ENCODE data around the gene FKBP1A.

DNA sequence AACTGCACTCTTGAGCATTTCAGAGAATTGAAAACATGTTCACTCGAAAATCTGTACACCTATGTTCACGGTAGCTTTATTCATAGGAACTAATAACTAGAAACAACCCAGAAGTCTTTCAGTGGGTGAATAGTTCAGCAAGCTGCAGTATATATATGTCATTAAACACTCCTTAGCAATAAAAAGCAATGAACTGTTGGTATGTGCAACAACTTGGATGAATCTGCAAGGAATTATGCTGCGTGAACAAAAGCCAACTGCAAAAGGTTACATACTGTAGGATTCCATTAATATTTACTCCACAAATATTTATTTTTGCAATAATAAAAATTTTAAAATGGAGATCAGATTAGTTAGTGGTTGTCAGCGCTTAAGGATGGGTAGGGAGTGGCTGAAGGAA, 22.1 kb upstream of the FKBP1A start:
- TF ChIP-seq, protein P1, sequence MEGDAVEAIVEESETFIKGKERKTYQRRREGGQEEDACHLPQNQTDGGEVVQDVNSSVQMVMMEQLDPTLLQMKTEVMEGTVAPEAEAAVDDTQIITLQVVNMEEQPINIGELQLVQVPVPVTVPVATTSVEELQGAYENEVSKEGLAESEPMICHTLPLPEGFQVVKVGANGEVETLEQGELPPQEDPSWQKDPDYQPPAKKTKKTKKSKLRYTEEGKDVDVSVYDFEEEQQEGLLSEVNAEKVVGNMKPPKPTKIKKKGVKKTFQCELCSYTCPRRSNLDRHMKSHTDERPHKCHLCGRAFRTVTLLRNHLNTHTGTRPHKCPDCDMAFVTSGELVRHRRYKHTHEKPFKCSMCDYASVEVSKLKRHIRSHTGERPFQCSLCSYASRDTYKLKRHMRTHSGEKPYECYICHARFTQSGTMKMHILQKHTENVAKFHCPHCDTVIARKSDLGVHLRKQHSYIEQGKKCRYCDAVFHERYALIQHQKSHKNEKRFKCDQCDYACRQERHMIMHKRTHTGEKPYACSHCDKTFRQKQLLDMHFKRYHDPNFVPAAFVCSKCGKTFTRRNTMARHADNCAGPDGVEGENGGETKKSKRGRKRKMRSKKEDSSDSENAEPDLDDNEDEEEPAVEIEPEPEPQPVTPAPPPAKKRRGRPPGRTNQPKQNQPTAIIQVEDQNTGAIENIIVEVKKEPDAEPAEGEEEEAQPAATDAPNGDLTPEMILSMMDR (IDR thresholded peaks at IDR 0.05): no peak
- TF ChIP-seq POLR2A (IDR thresholded peaks at IDR 0.05): no peak
